Right ventricle myocardium superior (tissue), 1 donor: Measurements from ENCODE around the gene NRDE2. TPM values are rescaled to one million over a fixed set of nuclear protein-coding genes. Genes with fewer than 3 reads are reported as not detected.
A peak's percentile ranks its signal among the peaks of the same experiment; 100 is the strongest.
"Not testable (repeated sequence)": the region's sequence is repeated elsewhere in the genome, so short reads cannot be mapped to it uniquely, and the experiment has no call there.

ENCODE experiments used
- ATAC-seq: fragments of 200-7000 bp; cut with Tn5 transposase; one replicate; pipeline ENCODE4 v1.9.1; 2020; ENCODE audit warnings: mild to moderate bottlenecking; ENCODE audit not compliant: poor library complexity
- DNase-seq: peaks from one replicate; pipeline ENCODE4 v3.0.0-alpha.2; 2020
- intact Hi-C: fragments of 100-400 bp; cut with DNase I; formaldehyde crosslinking; loops from one replicate; pipeline ENCODE4 v1.11.2; 2022
- total RNA-seq: library from RNA; stranded (reverse); fragmentation: NEBNext Ultra II Directional; extraction: Animal tissue kit (Norgen Biotek cat#: 25700); gene quantifications from one replicate; pipeline ENCODE4 v1.2.1, GENCODE V29; 2021
- donor health status: DM: no; HTN: yes; CAD: no; lungs with severe emphysema.

Gene NRDE2
- total RNA-seq, 1 donor from 2014 or later = 9.5 TPM

DNA sequence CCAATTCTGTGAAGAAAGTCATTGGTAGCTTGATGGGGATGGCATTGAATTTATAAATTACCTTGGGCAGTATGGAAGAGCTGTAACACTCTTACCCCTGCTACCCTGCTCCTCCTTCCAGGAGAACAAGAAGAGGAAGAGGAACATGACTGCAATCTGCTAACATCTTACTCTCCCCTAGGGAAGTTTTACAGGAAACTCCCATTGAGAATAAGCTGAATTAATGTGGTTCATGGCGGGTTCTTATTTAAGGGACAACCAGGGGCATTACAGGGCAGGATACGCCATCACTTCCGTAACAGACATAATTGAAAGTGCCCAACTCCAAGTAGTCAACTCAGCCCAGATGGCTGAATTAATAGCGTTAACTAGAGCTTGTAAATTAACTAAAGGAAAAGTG, 84.8 kb downstream of the NRDE2 start:
- DNase-seq (no peak), ATAC-seq (no peak)
- intact Hi-C loops = no loop called here

DNA sequence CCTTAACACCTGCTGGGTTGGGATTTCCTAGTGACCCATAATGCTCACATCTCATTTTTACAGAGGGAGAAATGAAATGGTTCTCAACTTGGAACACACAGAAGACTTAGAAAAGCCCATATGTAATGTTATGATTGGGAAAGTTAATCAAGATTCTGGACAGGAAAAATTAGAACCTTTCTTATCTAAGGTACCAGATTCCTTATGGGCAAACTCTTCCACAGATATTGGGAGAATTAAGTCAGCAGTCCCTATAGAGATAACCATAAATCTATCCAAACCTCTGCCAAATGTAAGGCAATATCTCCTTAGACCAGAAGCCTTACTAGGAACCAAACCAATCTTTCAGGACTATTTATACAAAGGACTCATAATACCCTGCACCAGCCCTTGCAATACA, 89.3 kb downstream of the NRDE2 start:
- DNase-seq (no peak), ATAC-seq (no peak)
- intact Hi-C loops = no loop called here

DNA sequence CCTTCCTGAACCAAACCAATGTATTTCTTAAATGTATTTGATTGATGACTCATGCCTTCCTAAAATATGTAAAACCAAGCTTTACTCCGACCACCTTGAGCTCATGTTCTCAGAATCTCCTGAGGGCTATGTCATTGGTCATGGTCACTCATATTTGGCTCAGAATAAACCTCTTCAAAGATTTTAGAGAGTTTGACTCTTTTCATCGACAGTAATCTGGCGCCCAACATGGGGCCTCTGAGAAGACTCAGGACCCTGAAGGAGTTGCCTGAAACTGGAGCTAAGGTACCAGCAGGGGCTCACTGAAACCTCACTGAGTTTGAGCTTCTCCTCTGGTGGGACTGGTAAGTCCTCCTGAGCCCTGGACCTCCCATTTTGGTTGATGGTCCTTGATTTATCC, 92.6 kb downstream of the NRDE2 start:
- ATAC-seq (no peak), DNase-seq (no peak)
- intact Hi-C loops = no loop called here

DNA sequence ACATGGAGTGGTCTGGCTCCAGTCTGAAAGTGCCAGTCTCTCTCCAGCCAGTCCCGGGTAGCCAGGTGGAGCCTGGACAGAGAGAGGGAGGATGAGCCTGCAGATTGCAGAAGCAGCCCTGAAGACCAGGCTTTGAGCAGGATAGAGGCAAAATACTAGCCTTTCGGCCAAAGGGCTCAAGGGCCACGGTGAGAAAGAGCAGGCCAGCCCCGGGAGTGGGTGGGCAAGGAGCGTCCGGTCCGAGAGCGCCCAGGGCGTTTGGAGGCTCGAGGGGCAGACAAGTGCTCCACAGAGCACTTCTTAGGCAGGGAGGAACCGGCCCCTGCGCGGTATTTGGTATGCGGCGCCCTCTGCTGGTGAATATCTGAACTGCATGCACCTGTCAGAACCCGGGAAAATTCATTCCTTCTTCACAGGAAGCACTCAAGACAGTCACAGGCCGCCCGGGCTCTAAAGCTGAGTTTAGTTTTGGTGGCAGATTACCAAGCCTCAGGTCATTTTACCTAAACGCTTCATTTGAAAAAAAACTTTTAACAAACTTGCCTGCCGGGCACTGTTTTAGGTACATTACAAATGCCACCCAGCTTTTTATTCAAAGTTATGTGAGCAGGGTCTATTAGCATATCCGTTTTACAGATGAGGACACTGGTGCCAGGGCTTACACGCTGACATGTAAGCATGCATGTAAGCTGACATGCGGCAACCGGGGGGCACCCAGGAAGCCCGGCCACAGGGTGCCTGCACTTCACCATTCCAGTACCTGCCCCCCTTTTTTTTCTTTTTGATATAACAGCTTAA, 96.4 kb downstream of the NRDE2 start:
- peak; percentile 90 for ATAC-seq
- DNase-seq = peak; percentile 79
- intact Hi-C loops = loop anchor here (2.0 kb wide), 1 partner anchor 263 kb away; no protein-coding TSS in a partner anchor

DNA sequence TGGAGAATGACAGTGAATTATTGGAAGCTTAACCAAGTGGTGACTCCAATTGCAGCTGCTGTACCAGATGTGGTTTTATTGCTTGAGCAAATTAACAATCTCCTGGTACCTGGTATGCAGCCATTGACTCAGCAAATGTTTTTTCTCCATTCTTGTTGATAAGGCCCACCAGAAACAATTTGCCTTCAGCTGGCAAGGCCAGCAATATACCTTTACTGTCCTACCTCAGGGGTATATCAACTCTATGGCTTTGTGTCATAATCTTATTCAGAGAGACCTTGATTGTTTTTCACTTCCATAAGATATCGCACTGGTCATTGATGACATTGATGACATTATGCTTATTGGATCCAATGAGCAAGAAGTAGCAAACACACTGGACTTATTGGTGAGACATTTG, 101.8 kb downstream of the NRDE2 start:
- intact Hi-C loops, ATAC-seq, DNase-seq: not testable (repeated sequence)

DNA sequence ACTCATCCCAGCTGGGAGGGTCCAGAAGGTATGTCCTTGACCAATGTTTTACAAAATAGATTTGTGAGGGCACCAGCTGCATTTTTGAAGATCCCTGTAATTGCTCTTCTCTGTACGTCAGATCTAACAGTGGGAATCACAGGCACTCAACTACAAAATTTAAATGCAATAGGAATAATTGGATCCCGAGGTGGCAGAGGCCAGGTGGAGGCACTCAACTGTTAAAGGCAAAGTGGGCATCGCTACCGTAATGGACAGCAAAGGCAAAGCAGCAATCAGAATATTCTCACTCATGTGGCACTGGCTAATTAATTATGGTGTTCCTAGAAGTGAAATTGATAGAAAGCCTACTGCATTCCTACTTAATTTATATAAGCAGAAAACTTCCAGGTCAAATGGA, 103.3 kb downstream of the NRDE2 start:
- DNase-seq = no peak
- intact Hi-C loops = no loop called here
- no peak for ATAC-seq

Other genes starting within 250 kb of the NRDE2 start
- 132 TPM for gene PSMC1, start 75.4 kb downstream of the NRDE2 start, total RNA-seq
- 575 TPM for gene CALM1, start 65.1 kb upstream of the NRDE2 start, total RNA-seq